Stimulated activated CD8-positive, alpha-beta memory T cell treated with anti-CD3 and anti-CD28 coated beads, Interleukin-4, amount 100 ng/mL, for 48 hours (primary cell): Measurements from ENCODE around the gene PRPF18.

ENCODE experiments used
- DNase-seq: peaks from one replicate; pipeline ENCODE4 v3.0.0-alpha.2; 2020

PRPF18 gene

GRCh38 chr10:13671904-13672303 is 85.1 kb downstream of the PRPF18 start:
- DNase-seq: no peak

- no peak for DNase-seq
These were observed 85.8 kb downstream of the PRPF18 start for GRCh38 chr10:13672548-13672947.

GRCh38 chr10:13673156-13673555 is 86.4 kb downstream of the PRPF18 start:
- no peak for DNase-seq

- DNase-seq: no peak
These were observed 88.2 kb downstream of the PRPF18 start for GRCh38 chr10:13674645-13675588.

- no peak for DNase-seq
These were observed 91.5 kb downstream of the PRPF18 start for GRCh38 chr10:13678101-13678843.
